H1 (cell line): ENCODE measurements around the gene DIP2B.

ENCODE experiments used
- CEBPB ChIP-seq: IDR thresholded peaks from 2 replicates; pipeline ENCODE4 v1.6.1; 2012; ENCODE audit warnings: low read depth, low read length
- CHD2 ChIP-seq: IDR thresholded peaks from 2 replicates; pipeline ENCODE4 v1.6.1; 2012; ENCODE audit warnings: low read length, improper control_type of control experiment
- MAFK ChIP-seq: IDR thresholded peaks from 2 replicates; pipeline ENCODE4 v1.6.1; 2012; ENCODE audit warnings: low read depth, mild to moderate bottlenecking, improper control_type of control experiment, low read length
- POLR2A ChIP-seq, 2 experiments: IDR thresholded peaks; 1 replicate in 1 of 2; 2 replicates in 1 of 2; pipeline ENCODE4 v1.6.1; 2011; ENCODE audit warnings: low read depth in 2 of 2, low read length in 2 of 2, mild to moderate bottlenecking in 2 of 2; ENCODE audit errors: control extremely low read depth in 1 of 2
- POLR2AphosphoS5 ChIP-seq: IDR thresholded peaks from 2 replicates; pipeline ENCODE4 v1.6.1; 2011; ENCODE audit warnings: low read depth, low read length
- RNF2 ChIP-seq: fragments of 200-900, 300-1000 bp; sonication (generic); IDR thresholded peaks from 2 replicates; pipeline ENCODE4 v1.7.1; 2016; ENCODE audit warnings: borderline replicate concordance, low read depth, mild to moderate bottlenecking, antibody characterized with exemption, low read length; ENCODE audit not compliant: poor library complexity, severe bottlenecking; ENCODE audit errors: missing control alignments
- SAP30 ChIP-seq: fragments of 300-600 bp; sonication (generic); IDR thresholded peaks from 2 replicates; pipeline ENCODE4 v1.7.1; 2012; ENCODE audit warnings: low read length, moderate library complexity, mild to moderate bottlenecking, inconsistent platforms; ENCODE audit not compliant: insufficient read depth, insufficient replicate concordance
- SP1 ChIP-seq: IDR thresholded peaks from 2 replicates; pipeline ENCODE4 v1.6.1; 2011; ENCODE audit warnings: low read depth, low read length
- TAF1 ChIP-seq: IDR thresholded peaks from 2 replicates; pipeline ENCODE4 v1.6.1; 2011; ENCODE audit warnings: mild to moderate bottlenecking, low read depth, low read length
- TCF12 ChIP-seq: IDR thresholded peaks from 2 replicates; pipeline ENCODE4 v1.6.1; 2011; ENCODE audit warnings: low read depth, mild to moderate bottlenecking, low read length
- TEAD4 ChIP-seq: IDR thresholded peaks from 2 replicates; pipeline ENCODE4 v1.6.1; 2012; ENCODE audit warnings: low read depth, low read length, inconsistent platforms, mixed read lengths
- TF ChIP-seq, protein P1 (sequence below): IDR thresholded peaks from 2 replicates; pipeline ENCODE4 v1.6.1; 2012; ENCODE audit warnings: inconsistent platforms
- TF ChIP-seq, protein P2 (sequence below), 3 experiments: IDR thresholded peaks; 1 replicate in 2 of 3; 2 replicates in 1 of 3; pipeline versions ENCODE4 v1.5.1 to v1.6.1; 2011; ENCODE audit warnings: low read length in 3 of 3, mild to moderate bottlenecking in 3 of 3, inconsistent platforms in 2 of 3, low read depth in 1 of 3, moderate library complexity in 1 of 3; ENCODE audit not compliant: insufficient read depth in 1 of 3; ENCODE audit errors: control extremely low read depth in 1 of 3
- TF ChIP-seq, protein P3 (sequence below): IDR thresholded peaks from 2 replicates; pipeline ENCODE4 v1.6.1; 2011; ENCODE audit warnings: low read length, improper control_type of control experiment

DNA sequence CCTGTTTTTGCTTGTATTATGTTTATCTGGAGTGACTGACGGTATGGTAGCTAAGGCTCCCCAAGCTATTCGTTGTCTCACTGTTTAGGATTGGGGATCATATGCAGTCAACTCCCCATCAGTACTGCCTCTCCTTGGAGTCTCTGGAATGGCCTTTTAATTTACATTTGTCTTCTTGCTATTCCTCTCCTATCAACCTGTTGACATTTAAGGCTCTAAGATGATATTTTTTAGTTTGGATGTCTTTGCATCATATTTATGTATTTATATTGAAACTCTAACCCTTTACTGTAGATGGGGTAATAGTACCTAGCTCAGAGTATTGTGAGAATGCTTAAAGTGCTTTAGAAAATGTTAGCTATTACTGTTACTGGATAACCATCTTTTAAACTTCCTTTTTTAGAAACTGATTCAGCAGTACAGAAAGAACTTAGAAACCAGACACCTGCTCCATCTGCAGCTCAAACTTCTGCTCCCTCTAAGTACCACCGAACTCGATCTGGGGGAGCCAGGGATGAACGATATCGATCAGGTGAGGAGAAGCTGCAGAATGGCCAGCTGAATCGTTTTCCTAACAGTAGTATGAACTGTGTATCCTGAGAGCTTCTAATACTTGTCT, 135.6 kb downstream of the DIP2B start:
- TF ChIP-seq POLR2A (IDR thresholded peaks at IDR 0.05; ENCODE audit: control extremely low read depth in 1 of 2, low read depth in 2 of 2, low read length in 2 of 2) (no peak), SAP30 (no peak), RNF2 (no peak), TCF12 (no peak), TEAD4 (no peak), MAFK (no peak), SP1 (no peak), TAF1 (no peak), POLR2AphosphoS5 (no peak), CHD2 (no peak), CEBPB (no peak)
- TF ChIP-seq, protein P1, sequence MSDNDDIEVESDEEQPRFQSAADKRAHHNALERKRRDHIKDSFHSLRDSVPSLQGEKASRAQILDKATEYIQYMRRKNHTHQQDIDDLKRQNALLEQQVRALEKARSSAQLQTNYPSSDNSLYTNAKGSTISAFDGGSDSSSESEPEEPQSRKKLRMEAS = no peak
- TF ChIP-seq, protein P2, sequence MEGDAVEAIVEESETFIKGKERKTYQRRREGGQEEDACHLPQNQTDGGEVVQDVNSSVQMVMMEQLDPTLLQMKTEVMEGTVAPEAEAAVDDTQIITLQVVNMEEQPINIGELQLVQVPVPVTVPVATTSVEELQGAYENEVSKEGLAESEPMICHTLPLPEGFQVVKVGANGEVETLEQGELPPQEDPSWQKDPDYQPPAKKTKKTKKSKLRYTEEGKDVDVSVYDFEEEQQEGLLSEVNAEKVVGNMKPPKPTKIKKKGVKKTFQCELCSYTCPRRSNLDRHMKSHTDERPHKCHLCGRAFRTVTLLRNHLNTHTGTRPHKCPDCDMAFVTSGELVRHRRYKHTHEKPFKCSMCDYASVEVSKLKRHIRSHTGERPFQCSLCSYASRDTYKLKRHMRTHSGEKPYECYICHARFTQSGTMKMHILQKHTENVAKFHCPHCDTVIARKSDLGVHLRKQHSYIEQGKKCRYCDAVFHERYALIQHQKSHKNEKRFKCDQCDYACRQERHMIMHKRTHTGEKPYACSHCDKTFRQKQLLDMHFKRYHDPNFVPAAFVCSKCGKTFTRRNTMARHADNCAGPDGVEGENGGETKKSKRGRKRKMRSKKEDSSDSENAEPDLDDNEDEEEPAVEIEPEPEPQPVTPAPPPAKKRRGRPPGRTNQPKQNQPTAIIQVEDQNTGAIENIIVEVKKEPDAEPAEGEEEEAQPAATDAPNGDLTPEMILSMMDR (IDR thresholded peaks at IDR 0.05; ENCODE audit: control extremely low read depth in 1 of 3, insufficient read depth in 1 of 3, low read depth in 1 of 3, low read length in 3 of 3) = no peak
- TF ChIP-seq, protein P3, sequence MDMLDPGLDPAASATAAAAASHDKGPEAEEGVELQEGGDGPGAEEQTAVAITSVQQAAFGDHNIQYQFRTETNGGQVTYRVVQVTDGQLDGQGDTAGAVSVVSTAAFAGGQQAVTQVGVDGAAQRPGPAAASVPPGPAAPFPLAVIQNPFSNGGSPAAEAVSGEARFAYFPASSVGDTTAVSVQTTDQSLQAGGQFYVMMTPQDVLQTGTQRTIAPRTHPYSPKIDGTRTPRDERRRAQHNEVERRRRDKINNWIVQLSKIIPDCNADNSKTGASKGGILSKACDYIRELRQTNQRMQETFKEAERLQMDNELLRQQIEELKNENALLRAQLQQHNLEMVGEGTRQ = no peak
